Raji (cell line): ENCODE data around the gene ZSWIM4.

Experiments used
- POLR2A ChIP-seq: IDR thresholded peaks from 2 replicates; pipeline ENCODE4 v1.6.1; 2011; ENCODE audit warnings: low read depth, low read length, control low read depth; ENCODE audit not compliant: insufficient read depth

The ZSWIM4 gene

GRCh38 chr19:13766095-13766481 lies 29.2 kb upstream of the ZSWIM4 start:
- no peak for TF ChIP-seq POLR2A

- no peak for TF ChIP-seq POLR2A
These were observed 26.7 kb upstream of the ZSWIM4 start for GRCh38 chr19:13768510-13768909.

- TF ChIP-seq POLR2A = no peak
These were observed 25.1 kb upstream of the ZSWIM4 start for GRCh38 chr19:13770013-13770635.

GRCh38 chr19:13774217-13775191 lies 20.7 kb upstream of the ZSWIM4 start, which contains the start of gene C19orf53:
Gene C19orf53, plus strand, starts transcription at chr19:13774456. Its CDS starts 22 bp downstream, at chr19:13774478.
- peak; percentile 90 for TF ChIP-seq POLR2A

GRCh38 chr19:13778398-13778797 lies 16.8 kb upstream of the ZSWIM4 start:
- TF ChIP-seq POLR2A = no peak

GRCh38 chr19:13778847-13779246 lies 16.4 kb upstream of the ZSWIM4 start:
- no peak for TF ChIP-seq POLR2A

GRCh38 chr19:13781547-13781946 lies 13.7 kb upstream of the ZSWIM4 start:
- no peak for TF ChIP-seq POLR2A

GRCh38 chr19:13782537-13782936 lies 12.7 kb upstream of the ZSWIM4 start:
- no peak for TF ChIP-seq POLR2A

GRCh38 chr19:13783565-13784500 lies 11.4 kb upstream of the ZSWIM4 start:
- TF ChIP-seq POLR2A = no peak

- no peak for TF ChIP-seq POLR2A
These were observed 10.4 kb upstream of the ZSWIM4 start for GRCh38 chr19:13784731-13785452.

- no peak for TF ChIP-seq POLR2A
These were observed 6.3 kb upstream of the ZSWIM4 start for GRCh38 chr19:13788991-13789390.

- no peak for TF ChIP-seq POLR2A
These were observed 4.9 kb upstream of the ZSWIM4 start for GRCh38 chr19:13790354-13790753.

GRCh38 chr19:13794398-13794756 lies 866 bp upstream of the ZSWIM4 start:
- TF ChIP-seq POLR2A = no peak

GRCh38 chr19:13795595-13796300 lies 505 bp downstream of the ZSWIM4 start:
- TF ChIP-seq POLR2A = no peak
